Neuronal stem cell (in vitro differentiated cells): ENCODE measurements around the gene LAPTM4A.
A peak's percentile ranks its signal among the peaks of the same experiment; 100 is the strongest.

Source experiments
- DNase-seq: peaks from one replicate; pipeline ENCODE4 v3.0.0-alpha.2; 2013; ENCODE audit warnings: low spot score
- H2AFZ ChIP-seq: one replicate; pipeline ENCODE4 v1.6.1; 2013; ENCODE audit warnings: mild to moderate bottlenecking, low read length, inconsistent platforms
- H2AK5ac ChIP-seq: 2 replicates; pipeline ENCODE4 v1.6.1; 2013; ENCODE audit warnings: low read depth, mild to moderate bottlenecking, inconsistent platforms, low read length, moderate library complexity, mixed read lengths
- H2BK120ac ChIP-seq: 2 replicates; pipeline ENCODE4 v1.6.1; 2013; ENCODE audit warnings: low read depth, mild to moderate bottlenecking, inconsistent platforms, low read length, moderate library complexity, mixed read lengths
- H2BK12ac ChIP-seq: one replicate; pipeline ENCODE4 v1.6.1; 2013; ENCODE audit warnings: low read length, inconsistent platforms
- H2BK15ac ChIP-seq: 2 replicates; pipeline ENCODE4 v1.6.1; 2013; ENCODE audit warnings: mild to moderate bottlenecking, low read length, inconsistent platforms, mixed read lengths
- H2BK5ac ChIP-seq: one replicate; pipeline ENCODE4 v1.6.1; 2013; ENCODE audit warnings: inconsistent platforms, mild to moderate bottlenecking, low read length, moderate library complexity
- H3K14ac ChIP-seq: one replicate; pipeline ENCODE4 v1.6.1; 2013; ENCODE audit warnings: low read length, inconsistent platforms
- H3K18ac ChIP-seq: 2 replicates; pipeline ENCODE4 v1.6.1; 2013; ENCODE audit warnings: low read length, inconsistent platforms
- H3K23ac ChIP-seq: 2 replicates; pipeline ENCODE4 v1.6.1; 2013; ENCODE audit warnings: low read depth, mild to moderate bottlenecking, mixed read lengths, low read length, inconsistent platforms; ENCODE audit not compliant: poor library complexity
- H3K27ac ChIP-seq: replicated peaks from 3 replicates; pipeline ENCODE4 v1.5.1; 2013; ENCODE audit warnings: low read length, inconsistent platforms
- H3K27me3 ChIP-seq, 3 experiments: 2 replicates each; pipeline ENCODE4 v1.6.1; 2013; ENCODE audit warnings: low read length in 3 of 3, mild to moderate bottlenecking in 2 of 3, inconsistent platforms in 1 of 3, low read depth in 1 of 3, mixed read lengths in 1 of 3, moderate library complexity in 1 of 3; ENCODE audit not compliant: control insufficient read depth in 3 of 3, insufficient read depth in 3 of 3
- H3K36me3 ChIP-seq, 2 donors: replicated peaks in 1 of 2; 2 replicates each; pipeline ENCODE4 v1.6.1; 2013; ENCODE audit warnings: low read length in 2 of 2; ENCODE audit not compliant: control insufficient read depth in 2 of 2, insufficient read depth in 2 of 2
- H3K4ac ChIP-seq: 2 replicates; pipeline ENCODE4 v1.6.1; 2013; ENCODE audit warnings: inconsistent platforms, mild to moderate bottlenecking, low read length, moderate library complexity
- H3K4me1 ChIP-seq, 2 donors: 1 replicate in 1 of 2; 2 replicates in 1 of 2; pipeline ENCODE4 v1.6.1; 2013; ENCODE audit warnings: low read length in 2 of 2, low read depth in 1 of 2; ENCODE audit not compliant: control insufficient read depth in 2 of 2, insufficient read depth in 1 of 2
- H3K4me2 ChIP-seq: one replicate; pipeline ENCODE4 v1.6.1; 2013; ENCODE audit warnings: mild to moderate bottlenecking, low read length, inconsistent platforms; ENCODE audit not compliant: insufficient read depth, poor library complexity, severe bottlenecking
- H3K4me3 ChIP-seq, 2 donors: 2 replicates each; pipeline ENCODE4 v1.5.1; 2013; ENCODE audit warnings: low read length in 2 of 2, mild to moderate bottlenecking in 2 of 2, inconsistent platforms in 1 of 2, moderate library complexity in 1 of 2
- H3K79me1 ChIP-seq: one replicate; pipeline ENCODE4 v1.6.1; 2013; ENCODE audit warnings: low read depth, mild to moderate bottlenecking, inconsistent platforms, low read length, moderate library complexity
- H3K9ac ChIP-seq: one replicate; pipeline ENCODE4 v1.6.1; 2013; ENCODE audit warnings: mild to moderate bottlenecking, low read depth, low read length, inconsistent platforms; ENCODE audit not compliant: poor library complexity
- H3K9me3 ChIP-seq, 2 donors: replicated peaks in 1 of 2; 2 replicates each; pipeline versions ENCODE3 to v1.6.1; 2013; ENCODE audit warnings: low read length in 2 of 2, mild to moderate bottlenecking in 2 of 2, inconsistent platforms in 1 of 2, low read depth in 1 of 2, mixed read lengths in 1 of 2, moderate library complexity in 1 of 2; ENCODE audit not compliant: control insufficient read depth in 2 of 2, insufficient read depth in 1 of 2
- H4K8ac ChIP-seq: one replicate; pipeline ENCODE4 v1.6.1; 2013; ENCODE audit warnings: low read depth, mild to moderate bottlenecking, inconsistent platforms, low read length, moderate library complexity
- H4K91ac ChIP-seq: one replicate; pipeline ENCODE4 v1.6.1; 2013; ENCODE audit warnings: low read length, low read depth, mild to moderate bottlenecking, inconsistent platforms; ENCODE audit not compliant: poor library complexity
- WGBS, 2 donors: extraction: QIAGEN DNeasy Blood & Tissue Kit; methylation state at CpG; one replicate each; pipeline ENCODE4 v1.1.7; 2013; ENCODE audit warnings: missing lambda C conversion rate in 2 of 2, mixed read lengths in 1 of 2; ENCODE audit not compliant: insufficient read length in 2 of 2, insufficient replicate concordance in 1 of 2; ENCODE audit errors: extremely low coverage in 2 of 2; 5-methylcytosine and 5-hydroxymethylcytosine counted together

Gene LAPTM4A

DNA sequence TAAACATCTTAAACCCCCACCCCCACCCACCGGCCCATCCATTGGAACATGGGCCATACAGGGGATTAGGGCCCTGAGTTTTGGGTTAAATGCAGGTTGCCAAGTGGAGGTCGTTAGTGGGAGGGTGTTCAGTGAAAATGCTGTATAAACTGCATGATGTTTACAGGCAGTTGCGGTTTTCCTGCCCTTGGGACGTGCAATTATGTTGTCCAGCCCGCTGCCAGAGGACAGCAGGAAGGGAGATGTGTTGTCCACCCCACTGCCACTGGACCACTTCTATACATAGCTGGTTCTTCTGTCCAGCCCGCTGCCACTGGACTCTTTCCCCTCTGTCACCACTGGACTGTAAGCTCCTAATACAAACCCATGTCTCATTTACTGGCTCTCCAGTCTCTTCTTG is 2.7 kb upstream of the LAPTM4A start:
- Histone ChIP-seq H4K8ac (no peak overlapping the region), H3K23ac (no peak overlapping the region), H3K9me3 (no peaks in the 10 kb centered on the region), H3K4me3 (no peak overlapping the region), H3K27ac (no peak overlapping the region), H4K91ac (no peak overlapping the region), H2AK5ac (no peak overlapping the region), H2BK15ac (no peak overlapping the region), H3K18ac (no peak overlapping the region), H2BK120ac (no peak overlapping the region), H3K27me3 (peaks cover 0 to 5% (median 0%) of the 10 kb centered on the region in 3 experiments), H3K4me1 (peaks cover 0 to 2% of the 10 kb centered on the region in 2 donors), H3K14ac (no peak overlapping the region), H2AFZ (no peak overlapping the region), H3K4ac (no peak overlapping the region), H3K79me1 (no peaks in the 10 kb centered on the region), H3K36me3 (no peaks in the 10 kb centered on the region), H3K9ac (no peak overlapping the region), H3K4me2 (no peak overlapping the region), H2BK12ac (no peak overlapping the region), H2BK5ac (no peak overlapping the region)
- no CpG with 5 or more reads among the region's 6 CpGs for WGBS, 2 donors
- DNase-seq, result no peak

DNA sequence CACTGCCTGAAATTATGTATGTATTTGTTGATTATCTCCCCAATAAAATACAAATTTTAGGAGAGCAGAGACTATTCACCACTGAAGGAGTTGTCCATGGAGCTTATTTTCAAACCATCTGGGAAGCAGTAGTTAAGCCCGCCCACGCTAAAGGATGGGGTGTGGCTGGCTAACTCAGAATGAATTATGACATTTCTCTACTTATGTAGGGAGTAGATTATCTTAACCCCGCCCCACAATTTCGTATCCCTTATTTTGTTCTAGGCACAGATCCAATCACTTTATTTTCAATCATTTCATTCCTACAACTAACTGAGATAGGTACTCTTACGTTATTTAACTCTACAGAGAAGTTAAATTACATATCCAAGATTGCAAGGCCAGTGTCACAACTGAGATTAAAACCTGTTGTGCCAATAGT is 1.4 kb upstream of the LAPTM4A start:
- Histone ChIP-seq H3K4me3 (peak overlapping the region in 1 of 2 donors; percentile 63), H3K9ac (no peak overlapping the region), H2AK5ac (no peak overlapping the region), H4K91ac (no peak overlapping the region), H2BK15ac (no peak overlapping the region), H2BK120ac (no peak overlapping the region), H4K8ac (no peak overlapping the region), H3K27ac (no peak overlapping the region), H3K27me3 (peaks cover 0 to 5% (median 0%) of the 10 kb centered on the region in 3 experiments), H3K9me3 (no peaks in the 10 kb centered on the region), H3K4me1 (peaks cover 4 to 11% of the 10 kb centered on the region in 2 donors), H3K18ac (no peak overlapping the region), H3K79me1 (peaks cover 2% of the 10 kb centered on the region), H2AFZ (peak overlapping the region; percentile 87), H2BK5ac (no peak overlapping the region), H3K4ac (no peak overlapping the region), H2BK12ac (no peak overlapping the region), H3K23ac (no peak overlapping the region), H3K36me3 (peaks cover 0 to 9% of the 10 kb centered on the region in 2 donors), H3K14ac (no peak overlapping the region), H3K4me2 (no peak overlapping the region)
- no peak for DNase-seq
- WGBS, 2 donors, result 100% methylated on average over 1 of the region's 5 CpGs; no CpG with 5 or more reads in 1 of the 2 donors

DNA sequence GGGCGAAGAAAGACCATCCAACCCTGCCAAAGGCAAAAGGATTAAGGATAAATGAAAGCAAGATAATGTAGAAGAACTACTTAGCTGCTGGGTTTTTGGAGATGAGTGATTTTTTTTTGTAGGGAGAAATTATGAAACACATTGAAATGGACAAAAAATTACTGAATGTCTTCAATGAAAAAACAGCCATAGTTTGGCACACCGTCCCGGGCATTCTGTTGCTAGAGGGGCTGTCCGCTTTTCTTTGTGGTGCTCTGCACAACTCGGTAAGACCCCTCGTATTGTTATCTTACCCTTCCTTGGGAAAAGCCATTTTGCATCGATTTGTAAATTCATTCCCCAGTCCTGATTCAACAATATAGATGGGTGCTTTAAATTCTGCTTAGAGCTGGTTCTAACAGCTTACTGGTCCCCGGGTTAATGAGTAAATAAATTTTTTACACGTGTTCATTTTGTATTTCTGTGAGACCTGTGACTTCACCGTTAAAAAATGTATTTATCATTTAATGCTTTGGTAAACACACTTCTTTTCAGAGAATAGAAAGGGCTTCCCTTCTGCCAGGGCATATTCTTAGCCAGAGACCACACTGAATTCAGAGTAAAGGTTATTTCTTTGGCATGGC is 912 bp upstream of the LAPTM4A start:
- Histone ChIP-seq H3K27me3 (peaks cover 0 to 4% (median 0%) of the 10 kb centered on the region in 3 experiments), H3K18ac (no peak overlapping the region), H3K4me2 (peak overlapping the region; percentile 73), H4K8ac (no peak overlapping the region), H3K14ac (no peak overlapping the region), H2AFZ (peak overlapping the region; percentile 87), H3K9ac (no peak overlapping the region), H3K36me3 (peaks cover 0 to 9% of the 10 kb centered on the region in 2 donors), H3K27ac (peak overlapping the region; percentile 95), H2BK12ac (no peak overlapping the region), H2AK5ac (no peak overlapping the region), H3K4me3 (peak overlapping the region; percentile 63 to 88), H3K4ac (no peak overlapping the region), H3K23ac (no peak overlapping the region), H2BK15ac (no peak overlapping the region), H2BK120ac (no peak overlapping the region), H4K91ac (no peak overlapping the region), H2BK5ac (peak overlapping the region; percentile 13), H3K9me3 (no peaks in the 10 kb centered on the region), H3K4me1 (peaks cover 4 to 11% of the 10 kb centered on the region in 2 donors), H3K79me1 (peaks cover 2% of the 10 kb centered on the region)
- WGBS, 2 donors, result no CpG with 5 or more reads among the region's 10 CpGs
- no peak for DNase-seq

DNA sequence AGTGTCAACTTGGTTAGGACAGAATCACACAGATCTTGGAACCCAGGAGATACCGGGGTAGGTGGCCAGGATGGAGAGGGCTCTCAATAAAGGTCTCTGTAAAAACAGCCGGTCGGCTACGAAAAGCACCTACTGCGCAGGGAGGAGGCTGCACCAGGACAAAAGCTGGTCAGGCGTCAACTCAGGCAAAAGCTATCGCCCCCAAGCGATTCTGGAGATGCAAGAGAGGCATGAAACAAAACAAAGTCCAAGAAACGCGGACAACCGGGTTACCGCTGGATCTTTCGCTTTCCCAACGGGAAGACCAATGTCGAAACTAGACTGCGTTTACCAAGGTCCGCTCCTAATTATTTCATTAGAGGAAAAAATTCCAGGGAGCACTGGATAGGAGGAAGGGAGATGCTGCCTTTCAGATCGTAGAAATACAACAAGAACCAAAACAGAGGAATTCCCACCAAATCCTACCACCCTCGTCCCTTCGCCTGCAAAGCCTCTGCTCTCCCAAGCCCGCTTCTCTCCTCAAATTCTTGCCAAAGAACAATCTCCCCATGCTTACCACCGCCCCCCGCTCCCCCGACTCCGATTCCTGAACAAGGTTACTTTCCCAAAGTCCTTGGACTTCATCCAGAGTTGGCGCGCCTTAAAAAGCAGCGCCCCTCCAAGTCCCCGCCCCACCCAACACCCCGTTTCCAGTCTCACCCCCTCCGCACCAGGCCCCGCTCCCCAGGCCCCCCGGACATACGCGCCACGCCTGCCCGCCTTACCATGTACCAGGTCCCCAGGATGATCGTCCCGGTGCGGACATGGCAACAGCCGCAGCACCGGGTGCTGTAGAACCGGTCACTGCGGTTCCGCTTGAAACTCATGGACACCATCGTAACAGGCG is 539 bp downstream of the LAPTM4A start:
- peak overlapping the region; percentile 88 for H2AK5ac ChIP-seq
- peak overlapping the region; percentile 78 for H3K14ac ChIP-seq
- no peaks in the 10 kb centered on the region for H3K27me3 ChIP-seq
- H2AFZ ChIP-seq, result peak overlapping the region; percentile 87
- peaks cover 2% of the 10 kb centered on the region for H3K79me1 ChIP-seq
- H3K18ac ChIP-seq, result peak overlapping the region; percentile 95
- peak overlapping the region; percentile 69 for H4K91ac ChIP-seq
- peak overlapping the region; percentile 90 for H3K23ac ChIP-seq
- H4K8ac ChIP-seq, result no peak overlapping the region
- peaks cover 0 to 17% of the 10 kb centered on the region in 2 donors for H3K36me3 ChIP-seq
- H3K9me3 ChIP-seq, result no peaks in the 10 kb centered on the region
- H2BK12ac ChIP-seq, result no peak overlapping the region
- no peak overlapping the region for H2BK120ac ChIP-seq
- H3K9ac ChIP-seq, result peak overlapping the region; percentile 96
- peak overlapping the region; percentile 63 to 90 for H3K4me3 ChIP-seq
- no peak overlapping the region for H2BK15ac ChIP-seq
- WGBS, 2 donors, result no CpG with 5 or more reads among the region's 47 CpGs
- H3K4ac ChIP-seq, result no peak overlapping the region
- peak overlapping the region; percentile 48 for H3K4me2 ChIP-seq
- H3K4me1 ChIP-seq, result peaks cover 4 to 11% of the 10 kb centered on the region in 2 donors
- peak; percentile 42 for DNase-seq
- peak overlapping the region; percentile 86 for H3K27ac ChIP-seq
- peak overlapping the region; percentile 29 for H2BK5ac ChIP-seq
